H1 (cell line): ENCODE data around the gene PDPK1.

Source experiments
- ATF3 ChIP-seq: IDR thresholded peaks from 2 replicates; pipeline ENCODE4 v1.6.1; 2011; ENCODE audit warnings: low read depth, mild to moderate bottlenecking, low read length; ENCODE audit not compliant: insufficient read depth
- CTCF ChIP-seq, 3 experiments: IDR thresholded peaks; 1 replicate in 2 of 3; 2 replicates in 1 of 3; pipeline versions ENCODE4 v1.5.1 to v1.6.1; 2011; ENCODE audit warnings: low read length in 3 of 3, mild to moderate bottlenecking in 3 of 3, inconsistent platforms in 2 of 3, low read depth in 1 of 3, moderate library complexity in 1 of 3; ENCODE audit not compliant: insufficient read depth in 1 of 3; ENCODE audit errors: control extremely low read depth in 1 of 3
- JUN ChIP-seq: IDR thresholded peaks from 2 replicates; pipeline ENCODE4 v1.6.1; 2011; ENCODE audit warnings: low read depth, mild to moderate bottlenecking, improper control_type of control experiment, low read length
- MAFK ChIP-seq: IDR thresholded peaks from 2 replicates; pipeline ENCODE4 v1.6.1; 2012; ENCODE audit warnings: low read depth, mild to moderate bottlenecking, improper control_type of control experiment, low read length
- RBBP5 ChIP-seq: IDR thresholded peaks from 2 replicates; pipeline ENCODE4 v1.7.1; 2012; ENCODE audit warnings: low read depth, mild to moderate bottlenecking, inconsistent platforms, low read length, moderate library complexity, borderline replicate concordance
- RFX5 ChIP-seq: IDR thresholded peaks from 2 replicates; pipeline ENCODE4 v1.6.1; 2011; ENCODE audit warnings: low read depth, low read length, improper control_type of control experiment, borderline replicate concordance
- USF2 ChIP-seq: IDR thresholded peaks from 2 replicates; pipeline ENCODE4 v1.6.1; 2011; ENCODE audit warnings: low read length, improper control_type of control experiment

- TF ChIP-seq USF2: no peak
- peak in 2 of 3 experiments; percentile 30 to 40; a peak in 2 of 4 replicates for TF ChIP-seq CTCF (IDR thresholded peaks at IDR 0.05; ENCODE audit: control extremely low read depth in 1 of 3, insufficient read depth in 1 of 3, low read depth in 1 of 3, low read length in 3 of 3)
- TF ChIP-seq ATF3: no peak
- TF ChIP-seq RBBP5: no peak
- no peak for TF ChIP-seq JUN
- TF ChIP-seq RFX5: no peak
- no peak for TF ChIP-seq MAFK
Measured at GRCh38 chr16:2500430-2500917, 37.3 kb upstream of the PDPK1 start.
